Trophoblast cell (in vitro differentiated cells and primary cell): ENCODE measurements around the gene NME3.

Experiments
- DNase-seq, 2 donors: peaks; one replicate each; pipeline ENCODE4 v3.0.0-alpha.2; 2016
- H2AFZ ChIP-seq: 2 replicates; pipeline ENCODE4 v1.6.1; 2013; ENCODE audit warnings: low read length, moderate library complexity, mild to moderate bottlenecking; ENCODE audit not compliant: insufficient read depth, poor library complexity
- H2AK5ac ChIP-seq: 2 replicates; pipeline ENCODE4 v1.6.1; 2013; ENCODE audit warnings: mild to moderate bottlenecking, low read length
- H2BK120ac ChIP-seq: 2 replicates; pipeline ENCODE4 v1.6.1; 2013; ENCODE audit warnings: low read length, mild to moderate bottlenecking, moderate library complexity; ENCODE audit not compliant: insufficient read depth, poor library complexity
- H2BK12ac ChIP-seq: 2 replicates; pipeline ENCODE4 v1.6.1; 2013; ENCODE audit warnings: mild to moderate bottlenecking, low read length, moderate library complexity
- H2BK5ac ChIP-seq: 2 replicates; pipeline ENCODE4 v1.6.1; 2013; ENCODE audit warnings: low read length, low read depth, moderate library complexity, mild to moderate bottlenecking; ENCODE audit not compliant: poor library complexity
- H3K14ac ChIP-seq: 2 replicates; pipeline ENCODE4 v1.6.1; 2013; ENCODE audit warnings: mild to moderate bottlenecking, low read length
- H3K18ac ChIP-seq: 2 replicates; pipeline ENCODE4 v1.6.1; 2013; ENCODE audit warnings: mild to moderate bottlenecking, low read length
- H3K23ac ChIP-seq: 2 replicates; pipeline ENCODE4 v1.6.1; 2013; ENCODE audit warnings: low read length
- H3K27ac ChIP-seq: 2 replicates; pipeline ENCODE4 v1.5.1; 2013; ENCODE audit warnings: low read depth, mild to moderate bottlenecking, inconsistent platforms, low read length, moderate library complexity
- H3K27me3 ChIP-seq: 2 replicates; pipeline ENCODE4 v1.6.1; 2013; ENCODE audit warnings: inconsistent platforms, mild to moderate bottlenecking, low read length, moderate library complexity; ENCODE audit not compliant: insufficient read depth
- H3K36me3 ChIP-seq, 2 experiments: 1 replicate in 1 of 2; 2 replicates in 1 of 2; pipeline ENCODE4 v1.6.1; 2013; ENCODE audit warnings: low read length in 2 of 2, mild to moderate bottlenecking in 2 of 2, moderate library complexity in 1 of 2; ENCODE audit not compliant: insufficient read depth in 2 of 2, control insufficient read depth in 1 of 2
- H3K4ac ChIP-seq: 2 replicates; pipeline ENCODE4 v1.6.1; 2013; ENCODE audit warnings: low read depth, mild to moderate bottlenecking, low read length, moderate library complexity
- H3K4me1 ChIP-seq, 2 experiments: 1 replicate in 1 of 2; 2 replicates in 1 of 2; pipeline ENCODE4 v1.6.1; 2013; ENCODE audit warnings: low read length in 2 of 2, mild to moderate bottlenecking in 2 of 2, moderate library complexity in 1 of 2; ENCODE audit not compliant: insufficient read depth in 2 of 2, control insufficient read depth in 1 of 2
- H3K4me2 ChIP-seq: 2 replicates; pipeline ENCODE4 v1.6.1; 2013; ENCODE audit warnings: inconsistent platforms, mild to moderate bottlenecking, low read length, moderate library complexity
- H3K4me3 ChIP-seq: 2 replicates; pipeline ENCODE4 v1.5.1; 2013; ENCODE audit warnings: mild to moderate bottlenecking, low read depth, low read length, inconsistent platforms
- H3K79me1 ChIP-seq: one replicate; pipeline ENCODE4 v1.6.1; 2013; ENCODE audit warnings: low read length
- H3K79me2 ChIP-seq: 2 replicates; pipeline ENCODE4 v1.6.1; 2013; ENCODE audit warnings: low read length, mild to moderate bottlenecking; ENCODE audit not compliant: control insufficient read depth, insufficient read depth, poor library complexity
- H3K9ac ChIP-seq: 2 replicates; pipeline ENCODE4 v1.6.1; 2013; ENCODE audit warnings: mild to moderate bottlenecking, low read length
- H3K9me3 ChIP-seq: 2 replicates; pipeline ENCODE4 v1.6.1; 2013; ENCODE audit warnings: low read depth, mild to moderate bottlenecking, control low read depth, inconsistent platforms, low read length; ENCODE audit not compliant: insufficient read depth
- H4K12ac ChIP-seq: 2 replicates; pipeline ENCODE4 v1.6.1; 2013; ENCODE audit warnings: low read depth, mild to moderate bottlenecking, low read length, moderate library complexity
- H4K8ac ChIP-seq: 2 replicates; pipeline ENCODE4 v1.6.1; 2013; ENCODE audit warnings: low read depth, mild to moderate bottlenecking, low read length, moderate library complexity
- H4K91ac ChIP-seq: one replicate; pipeline ENCODE4 v1.6.1; 2013; ENCODE audit warnings: low read depth, mild to moderate bottlenecking, low read length, moderate library complexity
- WGBS: extraction: QIAGEN DNeasy Blood & Tissue Kit; methylation state at CpG from one replicate; pipeline ENCODE4 v1.1.7; 2013; ENCODE audit warnings: missing lambda C conversion rate; ENCODE audit not compliant: insufficient read length, insufficient coverage; ENCODE audit errors: extremely low coverage; 5-methylcytosine and 5-hydroxymethylcytosine counted together

NME3 gene

GRCh38 chr16:1818873-1819525, 47.7 kb upstream of the NME3 start:
- Histone ChIP-seq H3K27me3 (no peaks in the 10 kb centered on the region), H3K9me3 (no peaks in the 10 kb centered on the region), H2BK120ac (no peak overlapping the region), H3K4ac (no peak overlapping the region), H3K23ac (no peak overlapping the region), H3K4me1 (no peaks in the 10 kb centered on the region), H3K36me3 (peaks cover 52 to 60% of the 10 kb centered on the region in 2 experiments), H3K18ac (no peak overlapping the region), H2BK12ac (no peak overlapping the region), H2AFZ (no peak overlapping the region), H3K79me1 (no peaks in the 10 kb centered on the region), H2AK5ac (no peak overlapping the region), H3K4me2 (no peak overlapping the region), H2BK5ac (no peak overlapping the region), H3K9ac (no peak overlapping the region), H4K12ac (no peak overlapping the region), H3K14ac (no peak overlapping the region), H3K79me2 (no peaks in the 10 kb centered on the region), H3K27ac (no peak overlapping the region), H4K8ac (no peak overlapping the region), H3K4me3 (no peak overlapping the region), H4K91ac (no peak overlapping the region)
- DNase-seq, result no peak
- no CpG with 5 or more reads among the region's 35 CpGs for WGBS

DNA sequence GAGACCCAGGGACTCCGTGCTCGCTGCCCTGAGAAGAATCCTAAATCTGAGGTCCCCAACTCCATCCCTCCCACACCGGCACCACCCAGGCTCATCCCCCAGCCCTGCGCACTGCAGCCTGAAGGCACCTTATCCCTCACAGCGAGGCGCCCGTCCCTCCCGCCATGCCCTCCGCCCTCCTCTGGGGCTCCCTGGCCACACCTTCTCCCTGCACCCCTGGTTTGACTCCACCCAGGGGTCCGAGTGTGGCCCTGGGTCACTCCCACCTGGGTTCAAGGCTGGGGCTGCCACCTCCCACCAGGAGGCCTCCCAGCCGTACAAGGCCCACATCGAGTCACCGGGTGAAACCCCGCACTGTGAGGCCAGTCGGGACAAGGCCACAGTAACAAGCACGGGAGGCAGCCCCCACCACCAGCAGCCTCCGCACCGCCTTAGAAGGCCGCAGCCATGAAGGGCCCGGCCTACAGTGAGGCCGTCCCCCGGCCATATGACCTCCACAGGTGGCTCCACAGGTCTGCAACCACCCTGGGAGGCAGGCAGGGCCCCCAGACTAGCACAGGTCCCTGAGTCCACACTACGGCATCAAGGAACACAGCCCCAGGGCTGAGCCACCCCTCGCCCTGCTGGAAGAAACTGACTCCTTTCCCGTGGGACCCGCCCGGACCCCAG, 47.0 kb upstream of the NME3 start:
- H2BK5ac ChIP-seq, result no peak overlapping the region
- H3K79me2 ChIP-seq, result no peaks in the 10 kb centered on the region
- H3K18ac ChIP-seq, result no peak overlapping the region
- H3K4me2 ChIP-seq, result no peak overlapping the region
- WGBS, result no CpG with 5 or more reads among the region's 27 CpGs
- no peak overlapping the region for H4K12ac ChIP-seq
- no peak overlapping the region for H3K4ac ChIP-seq
- H3K79me1 ChIP-seq, result no peaks in the 10 kb centered on the region
- H3K9ac ChIP-seq, result no peak overlapping the region
- H4K91ac ChIP-seq, result no peak overlapping the region
- no peak overlapping the region for H2AK5ac ChIP-seq
- no peaks in the 10 kb centered on the region for H3K4me1 ChIP-seq
- no peaks in the 10 kb centered on the region for H3K27me3 ChIP-seq
- H3K9me3 ChIP-seq, result no peaks in the 10 kb centered on the region
- H2BK12ac ChIP-seq, result no peak overlapping the region
- DNase-seq, result no peak
- H3K36me3 ChIP-seq, result peaks cover 52 to 60% of the 10 kb centered on the region in 2 experiments
- H2BK120ac ChIP-seq, result no peak overlapping the region
- no peak overlapping the region for H2AFZ ChIP-seq
- no peak overlapping the region for H3K4me3 ChIP-seq
- no peak overlapping the region for H4K8ac ChIP-seq
- H3K14ac ChIP-seq, result no peak overlapping the region
- no peak overlapping the region for H3K27ac ChIP-seq
- H3K23ac ChIP-seq, result no peak overlapping the region

GRCh38 chr16:1817716-1818115, 46.4 kb upstream of the NME3 start:
- no peak overlapping the region for H3K27ac ChIP-seq
- H3K9ac ChIP-seq, result no peak overlapping the region
- no peak overlapping the region for H3K4me3 ChIP-seq
- no peaks in the 10 kb centered on the region for H3K79me1 ChIP-seq
- no peak overlapping the region for H4K91ac ChIP-seq
- no CpG with 5 or more reads among the region's 17 CpGs for WGBS
- H2BK12ac ChIP-seq, result no peak overlapping the region
- no peak overlapping the region for H3K23ac ChIP-seq
- no peak overlapping the region for H4K8ac ChIP-seq
- no peaks in the 10 kb centered on the region for H3K79me2 ChIP-seq
- no peaks in the 10 kb centered on the region for H3K9me3 ChIP-seq
- no peaks in the 10 kb centered on the region for H3K4me1 ChIP-seq
- H3K4me2 ChIP-seq, result no peak overlapping the region
- H4K12ac ChIP-seq, result no peak overlapping the region
- H2AK5ac ChIP-seq, result no peak overlapping the region
- H3K14ac ChIP-seq, result no peak overlapping the region
- no peak for DNase-seq
- H3K36me3 ChIP-seq, result peaks cover 49 to 59% of the 10 kb centered on the region in 2 experiments
- no peak overlapping the region for H2BK120ac ChIP-seq
- H3K4ac ChIP-seq, result no peak overlapping the region
- H2AFZ ChIP-seq, result no peak overlapping the region
- H3K18ac ChIP-seq, result no peak overlapping the region
- no peak overlapping the region for H2BK5ac ChIP-seq
- H3K27me3 ChIP-seq, result no peaks in the 10 kb centered on the region

GRCh38 chr16:1817276-1817589, 45.9 kb upstream of the NME3 start:
- H4K12ac ChIP-seq, result no peak overlapping the region
- no peak overlapping the region for H3K27ac ChIP-seq
- H3K4me1 ChIP-seq, result no peaks in the 10 kb centered on the region
- no peak overlapping the region for H2BK120ac ChIP-seq
- H2BK5ac ChIP-seq, result no peak overlapping the region
- H3K4ac ChIP-seq, result no peak overlapping the region
- H3K27me3 ChIP-seq, result no peaks in the 10 kb centered on the region
- H2AK5ac ChIP-seq, result no peak overlapping the region
- no peaks in the 10 kb centered on the region for H3K9me3 ChIP-seq
- no peaks in the 10 kb centered on the region for H3K79me1 ChIP-seq
- H3K18ac ChIP-seq, result no peak overlapping the region
- H3K36me3 ChIP-seq, result peaks cover 44 to 54% of the 10 kb centered on the region in 2 experiments
- no peak for DNase-seq
- WGBS, result no CpG with 5 or more reads among the region's 9 CpGs
- H4K91ac ChIP-seq, result no peak overlapping the region
- H3K14ac ChIP-seq, result no peak overlapping the region
- no peak overlapping the region for H3K4me3 ChIP-seq
- H3K4me2 ChIP-seq, result no peak overlapping the region
- H3K79me2 ChIP-seq, result no peaks in the 10 kb centered on the region
- H4K8ac ChIP-seq, result no peak overlapping the region
- no peak overlapping the region for H3K9ac ChIP-seq
- no peak overlapping the region for H2BK12ac ChIP-seq
- H3K23ac ChIP-seq, result no peak overlapping the region
- H2AFZ ChIP-seq, result no peak overlapping the region
